HG03571 (cell line): Measurements from ENCODE around the gene GABBR2.

Experiments used
- ATAC-seq: cut with Tn5 transposase; IDR thresholded peaks from one replicate; pipeline ENCODE4 v1.9.1; 2021; ENCODE audit not compliant: unreplicated experiment

Gene GABBR2

GRCh38 chr9:98329281-98329680, 379.5 kb downstream of the GABBR2 start:
- no peak for ATAC-seq

- no peak for ATAC-seq
Measured at GRCh38 chr9:98328770-98329169, 380.0 kb downstream of the GABBR2 start.

- no peak for ATAC-seq
Measured at GRCh38 chr9:98328141-98328540, 380.6 kb downstream of the GABBR2 start.

- ATAC-seq, result no peak
Measured at GRCh38 chr9:98327249-98327561, 381.5 kb downstream of the GABBR2 start.

- no peak for ATAC-seq
Measured at GRCh38 chr9:98326459-98327248, 382.1 kb downstream of the GABBR2 start.

GRCh38 chr9:98324801-98325200, 383.9 kb downstream of the GABBR2 start:
- no peak for ATAC-seq

GRCh38 chr9:98323831-98324135, 385.0 kb downstream of the GABBR2 start:
- no peak for ATAC-seq

GRCh38 chr9:98323051-98323830, 385.5 kb downstream of the GABBR2 start:
- no peak for ATAC-seq

GRCh38 chr9:98321269-98321668, 387.5 kb downstream of the GABBR2 start:
- no peak for ATAC-seq

- no peak for ATAC-seq
Measured at GRCh38 chr9:98318834-98319478, 389.8 kb downstream of the GABBR2 start.

- ATAC-seq, result no peak
Measured at GRCh38 chr9:98318041-98318790, 390.5 kb downstream of the GABBR2 start.

GRCh38 chr9:98317134-98317857, 391.4 kb downstream of the GABBR2 start:
- ATAC-seq, result no peak

GRCh38 chr9:98316445-98317133, 392.1 kb downstream of the GABBR2 start:
- ATAC-seq, result no peak

GRCh38 chr9:98315551-98316060, 393.1 kb downstream of the GABBR2 start:
- ATAC-seq, result no peak

GRCh38 chr9:98315067-98315453, 393.7 kb downstream of the GABBR2 start:
- ATAC-seq, result no peak

- no peak for ATAC-seq
Measured at GRCh38 chr9:98314381-98315066, 394.2 kb downstream of the GABBR2 start.

- peak; percentile 64 for ATAC-seq
Measured at GRCh38 chr9:98312365-98312764, 396.4 kb downstream of the GABBR2 start.

- no peak for ATAC-seq
Measured at GRCh38 chr9:98311541-98311940, 397.2 kb downstream of the GABBR2 start.

GRCh38 chr9:98310752-98311392, 397.9 kb downstream of the GABBR2 start:
- no peak for ATAC-seq
